HepG2 (cell line): ENCODE data around the gene LYRM4. TPM values are rescaled to one million over a fixed set of nuclear protein-coding genes. Genes with fewer than 3 reads are reported as not detected.

Experiments used
- ATAC-seq: fragments of 200-7000 bp; cut with Tn5 transposase; 3 replicates; pipeline ENCODE4 v1.9.1; 2020; ENCODE audit warnings: mild to moderate bottlenecking, moderate library complexity
- BruUV-seq: library from RNA; stranded (reverse); fragments of 400-500 nt; replicated peaks from 2 replicates; lab custom pipeline; 2021; lab: Mats Ljungman, UMichigan
- CTCF ChIA-PET: fragments of 300-600 bp; formaldehyde crosslinking; extraction: SDS; loops from one replicate; lab custom pipeline; 2021; ENCODE audit warnings: low total read pairs, inconsistent platforms, low intra/inter-chr PET ratio; lab: Yijun Ruan, JAX
- POLR2A ChIA-PET: fragments of 350-600 bp; sonication (Branson Sonifier 250); formaldehyde crosslinking; loops from one replicate; lab custom pipeline; 2020; ENCODE audit warnings: antibody characterized with exemption, inconsistent platforms; lab: Yijun Ruan, JAX
- DNase-seq: peaks from one replicate; pipeline ENCODE4 v3.0.0-alpha.2; 2015; ENCODE audit warnings: low spot score
- FAIRE-seq: peaks from 3 replicates; lab custom pipeline; 2011; peaks lifted over from hg19 to GRCh38; lab: Jason Lieb, UNC
- H2AFZ ChIP-seq: one replicate; pipeline ENCODE4 v1.6.1; 2011; ENCODE audit warnings: low read length, inconsistent platforms
- H3K27ac ChIP-seq: fragments of 300-600 bp; 3 replicates; pipeline ENCODE4 v1.8.0; 2011; ENCODE audit warnings: mixed run types, mild to moderate bottlenecking, mixed read lengths, low read length, inconsistent platforms; ENCODE audit not compliant: insufficient read depth; ENCODE audit errors: extremely low read length
- H3K27me3 ChIP-seq, 2 experiments: fragments of 200-600 bp in 1 of 2; 2 replicates in 1 of 2; 3 replicates in 1 of 2; pipeline versions ENCODE4 v1.6.0 to v1.8.0; 2011; ENCODE audit warnings: low read length in 2 of 2, mild to moderate bottlenecking in 2 of 2, moderate library complexity in 2 of 2, inconsistent platforms in 1 of 2; ENCODE audit not compliant: insufficient read depth in 2 of 2, control insufficient read depth in 1 of 2
- H3K36me3 ChIP-seq, 2 experiments: fragments of 200-600 bp in 1 of 2; replicated peaks in 1 of 2; 2 replicates in 1 of 2; 3 replicates in 1 of 2; pipeline versions ENCODE4 v1.5.1 to v1.8.0; 2011; ENCODE audit warnings: low read length in 2 of 2, inconsistent platforms in 1 of 2; ENCODE audit not compliant: insufficient read depth in 2 of 2, control insufficient read depth in 1 of 2
- H3K4me1 ChIP-seq: 2 replicates; pipeline ENCODE4 v1.5.1; 2012; ENCODE audit warnings: low read length, inconsistent platforms; ENCODE audit not compliant: insufficient read depth
- H3K4me2 ChIP-seq: 2 replicates; pipeline ENCODE4 v1.6.0; 2011; ENCODE audit warnings: low read depth, low read length, inconsistent platforms
- H3K4me3 ChIP-seq, 3 experiments: fragments of 200-600 bp in 1 of 3; sonication (generic), shearing (Covaris generic) in 1 of 3; replicated peaks in 1 of 3; 2 replicates each; pipeline ENCODE4 v1.5.1; 2011 to 2016; ENCODE audit warnings: low read length in 3 of 3, inconsistent platforms in 2 of 3, low read depth in 2 of 3, mild to moderate bottlenecking in 2 of 3, control low read depth in 1 of 3, mixed read lengths in 1 of 3; ENCODE audit not compliant: insufficient read depth in 1 of 3
- H3K79me2 ChIP-seq: one replicate; pipeline ENCODE4 v1.6.1; 2011; ENCODE audit warnings: low read length, inconsistent platforms; ENCODE audit not compliant: insufficient read depth
- H3K9ac ChIP-seq: 2 replicates; pipeline ENCODE4 v1.6.0; 2011; ENCODE audit warnings: mild to moderate bottlenecking, low read depth, low read length, inconsistent platforms; ENCODE audit not compliant: insufficient read depth
- H3K9me3 ChIP-seq: 2 replicates; pipeline ENCODE4 v1.5.1; 2012; ENCODE audit warnings: mild to moderate bottlenecking, low read length
- H4K20me1 ChIP-seq: 2 replicates; pipeline ENCODE4 v1.6.0; 2011; ENCODE audit warnings: inconsistent platforms, mild to moderate bottlenecking, low read length, moderate library complexity; ENCODE audit not compliant: insufficient read depth
- FOXM1 ChIP-seq: sonication (generic); formaldehyde crosslinking; IDR thresholded peaks from 2 replicates; pipeline ENCODE4 v1.5.0; 2020; ENCODE audit warnings: missing genetic modification reagents
- JUND ChIP-seq: sonication (generic); formaldehyde crosslinking; IDR thresholded peaks from 2 replicates; pipeline ENCODE4 v1.8.0; 2022; ENCODE audit warnings: mild to moderate bottlenecking, missing genetic modification reagents
- NCOA1 ChIP-seq: sonication (generic); formaldehyde crosslinking; IDR thresholded peaks from 2 replicates; pipeline ENCODE4 v1.9.0; 2021; ENCODE audit warnings: missing genetic modification reagents
- NFE2L2 ChIP-seq: fragments of 150-350 bp; IDR thresholded peaks from 2 replicates; pipeline ENCODE4 v1.6.1; 2014; ENCODE audit warnings: low read length
- NFRKB ChIP-seq: fragments of 450-650 bp; IDR thresholded peaks from 2 replicates; pipeline ENCODE4 v1.6.1; 2017
- TCF12 ChIP-seq, 2 experiments: fragments of 450-650 bp in 1 of 2; sonication (generic) in 1 of 2; formaldehyde crosslinking in 1 of 2; IDR thresholded peaks; 2 replicates each; pipeline versions ENCODE4 v1.6.1 to v1.8.0; 2017 to 2022; ENCODE audit warnings: antibody characterized with exemption in 1 of 2, mild to moderate bottlenecking in 1 of 2, missing genetic modification reagents in 1 of 2, moderate library complexity in 1 of 2
- ZFP36 ChIP-seq: fragments of 150-350 bp; IDR thresholded peaks from 2 replicates; pipeline ENCODE4 v1.6.1; 2018; ENCODE audit warnings: borderline replicate concordance, low read length, low read depth; ENCODE audit not compliant: partially characterized antibody
- ZMYM4 ChIP-seq: sonication (generic); formaldehyde crosslinking; IDR thresholded peaks from 2 replicates; pipeline ENCODE4 v1.8.1; 2023; ENCODE audit warnings: mild to moderate bottlenecking, missing genetic modification reagents
- WGBS: methylation state at CpG from one replicate; pipeline ENCODE4 v1.1.6; 2017; ENCODE audit warnings: low lambda C conversion rate; 5-methylcytosine and 5-hydroxymethylcytosine counted together
- in situ Hi-C: cut with HindIII; loops from 2 replicates; pipeline ENCODE4 v1.10.0; 2017; ENCODE audit warnings: low pct_unique_long_range_greater_than_20kb; ENCODE audit not compliant: extremely low pct_ligation_motif_present
- intact Hi-C: fragments of 100-400 bp; cut with micrococcal nuclease; formaldehyde crosslinking; loops from one replicate; pipeline ENCODE4 v1.10.0; 2022; ENCODE audit not compliant: unreplicated experiment
- polyA plus RNA-seq, 8 experiments: library from polyadenylated mRNA; depleted of rRNA in 3 of 8; stranded (reverse) in 7 of 8; unstranded in 1 of 8; fragments of >200 nt; fragmentation: Illumina TruSeq in 4 of 8; extraction: Trizol in 4 of 8; gene quantifications; 2 replicates each; pipeline versions ENCODE4 v1.2.1 to v1.2.3, GENCODE V29; 2011 to 2016; ENCODE audit warnings: low read depth in 4 of 8, missing spikeins in 1 of 8, mixed read lengths in 1 of 8; ENCODE audit not compliant: insufficient read depth in 1 of 8
- total RNA-seq, 5 experiments: library from RNA; depleted of rRNA; stranded (reverse); fragments of >200 nt; fragmentation: Illumina TruSeq; extraction: Trizol; gene quantifications; 2 replicates each; pipeline ENCODE4 v1.2.3, GENCODE V29; 2016; ENCODE audit warnings: low read depth in 1 of 5

Gene LYRM4
- total and polyA plus RNA-seq, 2 of the 13 experiments (the other 11 are each of a cell fraction or from before 2014, with no cell fraction given) = 64.6 to 67.5 TPM

GRCh38 chr6:5091210-5092069, 169.3 kb downstream of the LYRM4 start:
- ChIA-PET CTCF (no interaction called here), POLR2A (no interaction called here)
- Histone ChIP-seq H3K36me3 (no peaks in the 10 kb centered on the region; a peak in 2 of 5 replicates), H2AFZ (no peak overlapping the region), H3K79me2 (peaks cover 2% of the 10 kb centered on the region), H3K4me2 (no peak overlapping the region), H3K27ac (no peak overlapping the region), H4K20me1 (no peaks in the 10 kb centered on the region), H3K9ac (no peak overlapping the region), H3K27me3 (no peaks in the 10 kb centered on the region), H3K9me3 (no peaks in the 10 kb centered on the region), H3K4me3 (no peak overlapping the region), H3K4me1 (peaks cover 53% of the 10 kb centered on the region)
- WGBS = 95% methylated on average over 10 of the region's 10 CpGs
- no peak for ATAC-seq
- in situ Hi-C loops (no loop called here), intact Hi-C loops (no loop called here)
- BruUV-seq = no TSS peak
- DNase-seq = no peak
- TF ChIP-seq TCF12 (IDR thresholded peaks at IDR 0.05) = no peak
- TF ChIP-seq TCF12 (CRISPR knock-in tag; IDR thresholded peaks at IDR 0.05) = no peak
- TF ChIP-seq JUND = no peak
- TF ChIP-seq NFE2L2 = no peak
- no peak for TF ChIP-seq FOXM1 (CRISPR knock-in tag)
- TF ChIP-seq ZFP36 = no peak
- no peak for FAIRE-seq

- 95% methylated on average over 6 of the region's 7 CpGs for WGBS
- Histone ChIP-seq H3K9me3 (no peaks in the 10 kb centered on the region), H3K9ac (no peak overlapping the region), H3K27me3 (no peaks in the 10 kb centered on the region), H3K4me1 (peaks cover 52% of the 10 kb centered on the region), H2AFZ (no peak overlapping the region), H3K36me3 (no peaks in the 10 kb centered on the region; a peak in 2 of 5 replicates), H3K4me3 (no peak overlapping the region), H4K20me1 (no peaks in the 10 kb centered on the region), H3K4me2 (no peak overlapping the region), H3K79me2 (peaks cover 2% of the 10 kb centered on the region)
- in situ Hi-C loops = no loop called here
- peak; percentile 26; the same call in 1 of the 3 replicates for ATAC-seq
- ChIA-PET POLR2A (interaction anchor here (0.6 kb wide), 1 partner anchor 32 kb away, joined by 3 read pairs; no protein-coding TSS in a partner anchor), CTCF (no interaction called here)
- no peak for DNase-seq
- FAIRE-seq = no peak
- BruUV-seq = no TSS peak
- no peak for TF ChIP-seq ZMYM4 (CRISPR knock-in tag)
- no peak for TF ChIP-seq NFRKB
- TF ChIP-seq NCOA1 = no peak
- TF ChIP-seq, all 625 proteins: peak for 0
- intact Hi-C loops = no loop called here
- no peak overlapping the region for H3K27ac ChIP-seq
Measured at GRCh38 chr6:5090603-5091002, 170.1 kb downstream of the LYRM4 start.
